GM19372 (cell line): ENCODE measurements around the gene FAM241A.
A peak's percentile ranks its signal among the peaks of the same experiment; 100 is the strongest.
"Not testable (repeated sequence)": the region's sequence is repeated elsewhere in the genome, so short reads cannot be mapped to it uniquely, and the experiment has no call there.

Experiments used
- ATAC-seq: cut with Tn5 transposase; IDR thresholded peaks from one replicate; pipeline ENCODE4 v1.9.1; 2021; ENCODE audit warnings: mild to moderate bottlenecking, low read depth, moderate library complexity; ENCODE audit not compliant: unreplicated experiment

The FAM241A gene

DNA sequence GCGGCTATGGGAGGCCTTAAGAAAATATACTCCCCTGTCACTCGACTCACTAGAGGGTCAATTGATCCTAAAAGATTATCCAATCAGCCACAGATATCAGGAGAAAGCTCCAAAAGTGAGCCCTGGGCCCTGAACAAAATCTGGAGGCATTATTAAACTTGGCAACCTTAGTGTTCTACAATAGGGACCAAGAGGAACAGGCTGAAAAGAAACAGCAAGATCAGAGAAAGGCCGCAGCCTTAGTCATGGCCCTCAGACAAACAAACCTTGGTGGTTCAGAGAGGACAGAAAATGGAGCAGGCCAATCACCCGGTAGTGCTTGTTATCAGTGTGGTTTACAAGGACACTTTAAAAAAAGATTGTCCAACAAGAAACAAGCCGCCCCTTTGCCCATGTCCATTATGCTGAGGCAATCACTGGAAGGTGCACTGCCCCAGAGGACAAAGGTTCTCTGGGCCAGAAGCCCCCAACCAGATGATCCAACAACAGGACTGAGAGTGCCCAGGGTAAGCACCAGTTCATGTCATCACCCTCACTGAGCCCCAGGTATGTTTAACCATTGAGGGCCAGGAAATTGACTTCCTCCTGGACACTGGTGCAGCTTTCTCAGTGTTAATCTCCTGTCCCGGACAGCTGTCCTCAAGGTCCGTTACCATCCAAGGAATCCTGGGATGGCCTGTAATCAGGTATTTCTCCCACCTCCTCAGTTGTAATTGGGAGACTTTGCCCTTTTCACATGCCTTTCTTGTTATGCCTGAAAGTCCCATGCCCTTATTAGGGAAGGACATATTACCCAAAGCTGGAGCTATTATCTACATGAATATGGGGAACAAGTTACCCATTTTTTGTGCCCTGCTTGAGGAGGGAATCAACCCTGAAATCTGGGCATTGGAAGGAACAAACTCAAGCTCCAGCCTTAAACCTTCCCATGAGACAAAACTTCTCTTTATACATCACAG, 63.2 kb downstream of the FAM241A start:
- not testable (repeated sequence) for ATAC-seq

DNA sequence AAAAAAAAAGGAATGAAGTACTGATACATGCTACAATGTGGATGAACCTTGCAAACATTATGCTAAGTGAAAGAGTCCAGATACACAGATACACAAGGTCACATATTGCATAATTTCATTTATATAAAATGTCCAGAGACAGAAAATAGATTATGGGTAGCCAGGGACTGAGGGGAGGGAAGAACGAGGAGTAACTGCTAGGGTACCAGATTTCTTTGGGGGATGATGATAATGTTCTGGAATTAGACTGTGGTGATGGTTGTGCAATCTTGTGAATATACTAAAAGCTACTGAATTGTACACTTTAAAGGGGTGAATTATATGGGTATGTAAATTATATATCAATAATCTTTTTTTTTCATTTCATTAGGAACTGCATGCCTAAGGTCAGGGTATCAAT, 65.5 kb downstream of the FAM241A start:
- no peak for ATAC-seq

DNA sequence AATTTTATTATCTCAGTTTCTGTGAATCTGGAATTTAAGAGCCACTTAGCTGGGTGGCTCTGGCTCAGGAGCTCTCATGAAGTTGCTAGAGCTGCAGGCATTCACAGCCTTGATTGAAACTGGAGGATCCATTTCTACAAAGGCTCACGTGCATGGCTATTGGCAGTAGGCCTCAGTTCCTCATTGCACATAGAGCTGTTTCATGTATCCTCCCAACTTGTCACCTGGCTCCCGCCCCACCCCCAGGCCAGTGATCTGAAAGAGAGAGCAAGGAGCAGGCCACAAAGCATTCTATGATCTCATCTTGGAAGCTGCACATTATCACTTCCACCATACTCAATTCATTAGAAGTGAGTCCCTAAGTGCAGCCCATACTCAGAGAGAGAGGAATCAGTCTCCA, 67.8 kb downstream of the FAM241A start:
- no peak for ATAC-seq

DNA sequence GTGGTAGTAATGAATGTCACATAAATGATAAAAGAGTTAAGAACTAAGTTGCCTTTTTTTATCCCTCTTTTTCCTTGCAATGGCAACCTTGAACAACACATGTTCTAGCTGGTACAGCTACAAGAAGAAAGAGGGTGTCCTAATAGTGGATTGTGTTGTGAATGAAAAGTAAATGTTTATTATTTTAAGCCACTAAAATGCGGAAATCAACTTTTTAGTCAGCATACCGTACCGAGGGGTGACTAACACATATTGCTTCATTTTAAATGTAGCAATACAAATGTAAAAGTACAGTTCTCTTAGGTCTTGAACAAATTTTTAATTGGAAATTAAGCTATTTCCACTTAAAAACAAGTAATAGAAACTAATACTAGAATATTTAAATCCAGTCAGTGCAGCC, 68.6 kb downstream of the FAM241A start:
- ATAC-seq: no peak

DNA sequence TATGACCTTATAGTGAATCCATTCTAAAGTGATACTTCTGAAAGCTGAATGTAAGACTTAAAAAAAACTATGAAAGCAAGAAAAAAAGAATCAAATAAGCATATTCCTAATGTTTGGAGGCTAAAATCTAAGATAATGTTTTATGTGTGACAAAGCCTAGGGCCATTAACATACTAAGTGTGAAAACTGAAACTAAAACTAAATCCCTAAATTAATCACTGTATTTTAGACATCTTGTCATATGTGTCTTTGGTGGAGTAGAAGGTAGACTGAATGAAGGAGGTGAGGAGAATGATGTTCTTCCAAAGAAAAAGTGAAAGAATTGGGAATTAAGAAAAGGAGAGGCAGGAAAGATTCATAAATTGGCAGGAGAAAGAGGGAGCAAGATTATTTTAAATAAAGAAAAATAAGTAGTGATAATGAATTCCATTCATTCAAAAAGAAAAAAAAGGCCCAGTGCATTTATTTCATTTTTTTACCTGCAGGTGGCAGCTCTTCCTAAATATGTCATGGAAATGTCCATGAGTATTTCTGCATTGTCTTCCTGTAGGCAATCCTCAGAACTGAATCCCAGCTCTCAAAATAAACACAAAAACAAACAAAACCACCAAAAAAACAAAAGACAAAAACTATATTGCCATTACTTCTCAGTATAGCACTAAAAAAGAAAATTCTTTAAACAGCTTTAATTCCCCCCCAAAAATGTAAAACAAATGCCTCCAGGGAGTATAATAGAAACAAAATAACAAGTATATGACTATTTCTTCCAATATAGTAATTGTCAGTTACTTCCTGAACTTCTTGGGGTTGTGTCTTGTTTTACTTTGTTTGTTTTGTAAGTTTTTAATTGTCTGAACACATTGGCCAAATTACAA, 69.4 kb downstream of the FAM241A start:
- no peak for ATAC-seq

DNA sequence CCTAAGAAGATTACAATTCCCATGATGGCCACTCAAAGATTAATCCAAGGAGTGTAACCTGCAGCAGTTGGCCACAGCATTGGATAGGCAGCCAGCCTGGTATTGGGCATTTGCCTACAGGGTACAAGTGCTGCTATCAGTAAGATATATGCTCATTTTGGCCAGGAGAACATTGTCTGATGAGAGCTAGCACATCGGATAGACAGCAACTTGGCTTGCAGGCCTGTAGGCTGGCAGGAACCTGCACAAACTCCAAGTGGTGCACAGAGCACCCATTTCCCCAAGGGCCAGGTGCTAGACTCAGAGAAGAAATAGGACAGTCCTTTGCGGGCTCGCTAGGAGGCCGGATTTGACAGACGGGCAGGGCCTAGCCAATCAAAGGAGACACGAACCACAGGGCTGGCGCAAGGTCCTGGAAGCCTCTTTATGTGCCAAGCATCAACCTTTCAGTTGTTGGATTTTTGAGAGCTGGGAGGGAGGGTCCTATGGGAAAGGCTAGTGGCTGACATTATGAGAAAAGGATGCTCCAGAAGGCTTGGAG, 74.6 kb downstream of the FAM241A start:
- no peak for ATAC-seq

DNA sequence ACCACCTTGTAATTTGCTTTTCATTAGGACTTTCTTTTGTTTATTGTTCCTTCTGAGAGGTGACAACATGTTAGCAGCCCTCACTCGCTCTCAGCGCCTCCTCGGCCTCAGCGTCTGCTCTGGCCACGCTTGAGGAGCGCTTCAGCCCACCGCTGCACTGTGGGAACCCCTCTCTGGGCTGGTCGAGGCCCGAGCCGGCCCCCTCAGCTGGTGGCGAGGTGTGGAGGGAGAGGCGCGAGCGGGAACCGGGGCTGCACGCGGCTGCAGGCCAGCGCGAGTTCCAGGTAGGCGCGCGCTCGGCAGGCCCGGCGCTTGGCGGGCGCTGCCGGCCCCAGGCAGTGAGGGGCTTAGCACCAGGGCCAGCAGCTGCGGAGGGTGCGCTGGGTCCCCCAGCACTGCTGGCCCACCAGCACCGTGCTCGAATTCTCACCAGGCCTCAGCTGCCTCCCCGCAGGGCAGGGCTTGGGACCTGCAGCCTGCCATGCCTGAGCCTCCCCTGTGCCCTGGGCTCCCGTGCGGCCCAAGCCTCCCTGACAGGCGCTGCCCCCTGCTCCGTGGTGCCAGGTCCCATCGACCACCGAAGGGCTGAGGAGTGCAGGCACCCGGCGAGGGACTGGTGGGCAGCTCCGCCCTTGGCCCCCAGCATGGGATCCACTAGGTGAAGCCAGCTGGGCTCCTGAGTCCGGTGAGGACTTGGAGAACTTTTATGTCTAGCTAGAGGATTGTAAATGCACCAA, 77.1 kb downstream of the FAM241A start:
- ATAC-seq: no peak

DNA sequence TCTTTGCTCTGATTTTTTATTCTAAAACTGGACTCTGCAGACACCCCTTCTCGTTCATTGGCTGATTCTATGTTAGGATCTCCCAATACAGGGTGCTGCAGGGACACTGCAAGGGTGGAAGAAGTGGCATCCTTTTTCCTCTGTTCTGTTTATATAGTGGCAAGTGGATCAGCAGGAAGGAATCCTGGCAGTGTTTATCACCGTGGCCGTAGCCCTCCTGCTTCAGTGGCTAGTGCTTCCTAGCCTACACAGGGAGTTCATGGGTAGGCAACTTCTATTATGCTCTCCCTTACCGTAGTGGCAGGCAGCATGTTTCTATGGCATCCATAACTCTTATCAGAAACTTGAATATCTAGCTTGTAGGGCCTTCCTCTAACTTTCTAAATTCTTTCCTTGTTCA, 79.9 kb downstream of the FAM241A start:
- no peak for ATAC-seq

DNA sequence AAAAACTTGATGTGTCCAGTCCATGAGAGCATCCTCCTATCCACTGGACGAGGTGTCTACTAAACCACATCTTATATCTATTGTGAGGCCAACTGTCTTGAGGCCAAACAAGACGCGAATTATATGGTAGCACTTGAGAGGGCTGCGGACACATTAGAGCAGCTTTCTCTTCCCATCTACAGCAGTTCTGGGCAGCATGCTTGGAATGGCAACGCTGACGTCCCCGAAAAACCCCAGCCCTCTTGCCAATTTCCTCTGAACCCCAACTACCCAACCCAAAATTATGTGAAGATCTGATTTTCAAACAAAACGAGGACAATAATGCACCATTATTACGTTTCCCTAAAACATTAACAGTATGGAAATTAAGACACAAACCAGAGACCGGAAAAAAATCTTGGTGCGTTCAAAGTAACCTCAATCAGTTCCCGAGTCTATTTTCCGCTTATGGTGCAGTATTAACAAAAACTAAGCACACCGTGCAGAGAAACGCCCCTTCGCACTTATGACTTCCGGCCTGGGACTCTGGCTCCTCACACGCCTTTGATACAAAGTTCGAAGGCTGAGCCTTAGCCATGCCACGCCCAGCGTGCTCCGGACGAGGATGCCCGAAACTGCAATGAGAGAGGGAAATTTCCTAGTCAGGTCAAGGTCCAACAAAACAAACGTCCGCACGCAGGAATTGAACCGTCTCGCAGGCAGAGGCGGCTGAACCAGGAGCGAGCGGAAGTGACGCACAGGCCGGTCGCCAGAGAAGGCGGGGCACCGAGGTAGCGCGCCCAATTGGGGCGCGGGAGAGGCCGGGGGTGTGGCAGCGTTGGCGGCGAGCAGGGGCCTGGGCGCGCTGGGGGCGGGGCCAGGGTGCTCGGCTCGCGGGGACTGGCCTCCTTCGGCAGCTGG, 85.9 kb downstream of the FAM241A start:
- peak; percentile 80 for ATAC-seq

DNA sequence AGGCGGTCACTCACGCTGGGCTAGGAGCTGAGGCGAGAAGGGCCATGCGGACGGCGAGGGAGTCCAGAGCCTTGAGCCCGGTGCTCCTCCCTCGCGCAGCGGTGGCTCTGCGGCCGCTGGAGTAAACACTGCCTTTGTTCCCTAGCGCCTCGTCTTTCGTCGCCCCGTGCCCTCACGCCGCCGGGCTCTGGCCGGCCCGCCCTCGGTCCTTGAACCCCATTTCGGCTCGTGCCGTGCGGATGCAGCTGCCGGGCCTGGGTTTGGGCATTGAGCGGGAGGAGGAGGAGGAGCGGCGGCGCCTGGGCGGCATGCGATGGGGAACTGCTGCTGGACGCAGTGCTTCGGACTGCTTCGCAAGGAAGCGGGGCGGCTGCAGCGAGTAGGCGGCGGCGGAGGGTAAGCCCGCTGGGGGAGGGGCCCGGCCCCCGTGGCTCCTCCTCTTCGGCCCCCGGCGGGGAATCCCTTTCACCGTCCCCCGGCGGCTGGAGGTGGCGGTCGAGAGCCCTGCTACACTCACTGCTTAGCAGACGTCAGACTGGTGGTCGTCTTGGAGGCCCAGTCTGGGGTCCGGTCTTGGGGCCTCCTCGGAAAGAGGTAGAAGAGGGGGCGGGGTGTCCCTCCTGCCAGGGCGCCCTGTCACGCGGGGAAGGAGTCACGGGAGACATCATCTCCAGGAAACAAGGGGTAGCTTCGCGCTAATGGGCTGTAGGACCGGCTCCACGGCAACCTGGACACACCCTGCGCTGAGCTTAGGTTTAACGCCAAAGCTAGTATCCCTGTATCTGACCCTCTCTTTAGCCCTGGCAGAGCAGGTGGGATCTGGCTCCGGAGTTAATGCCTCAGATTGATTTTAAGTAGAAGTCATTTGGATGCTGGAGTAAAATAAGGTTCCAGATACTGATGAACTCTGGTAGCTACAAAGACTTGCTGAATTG, 86.8 kb downstream of the FAM241A start, which contains the start of gene AP1AR:
Gene AP1AR, plus strand, starts transcription at position 9 of the 935 bp plus-strand sequence. Its CDS starts 305 bp downstream, at position 314.
- ATAC-seq: peak; percentile 54

DNA sequence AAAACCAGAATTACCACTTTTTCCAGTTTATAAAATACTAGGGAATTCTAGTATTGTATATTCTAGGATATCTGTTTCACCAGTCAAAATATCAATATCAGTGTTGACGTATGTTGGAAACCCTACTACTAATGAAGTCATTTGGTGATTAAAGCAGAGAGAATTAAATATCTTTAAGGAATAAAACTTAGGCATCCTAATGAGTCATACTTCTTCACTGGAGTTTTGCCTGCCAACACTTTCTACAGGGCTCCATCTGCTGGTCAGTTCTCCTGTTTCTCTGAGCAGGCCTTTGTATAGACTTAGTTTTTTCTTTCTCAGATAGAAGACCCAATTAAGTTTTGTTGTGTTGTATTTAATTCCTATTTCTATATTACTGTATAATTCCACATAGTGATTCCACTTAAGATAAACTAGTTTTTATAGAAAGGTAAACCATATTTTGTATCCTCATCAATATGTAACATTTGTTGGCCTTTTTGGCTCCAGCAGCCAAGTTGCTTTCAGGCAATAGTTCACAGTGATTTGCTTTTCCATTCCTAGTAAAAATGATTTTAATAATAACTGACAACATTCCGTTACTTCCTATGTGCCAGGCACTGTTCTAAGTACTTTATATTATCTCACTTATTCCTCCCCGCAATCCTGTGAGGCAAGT, 89.8 kb downstream of the FAM241A start:
- no peak for ATAC-seq

DNA sequence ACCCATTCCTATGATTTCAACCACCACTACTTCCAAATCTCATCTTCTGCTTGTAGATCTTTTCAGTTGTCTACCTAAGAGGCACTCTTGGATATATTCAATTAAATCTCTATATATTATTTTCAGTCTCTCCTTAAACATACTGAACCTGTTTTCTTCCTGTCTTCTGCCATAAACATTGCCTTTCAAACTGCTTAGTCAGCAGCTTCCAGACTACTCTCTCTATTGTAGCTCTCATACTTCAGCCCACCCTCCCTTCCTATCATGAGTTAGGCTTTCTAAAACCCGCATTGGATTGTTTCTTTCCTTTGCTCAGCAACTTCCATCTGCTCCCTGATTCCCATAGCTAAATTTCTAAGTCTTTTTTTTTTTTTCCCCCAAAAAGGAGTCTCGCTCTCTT, 90.8 kb downstream of the FAM241A start:
- ATAC-seq: no peak

DNA sequence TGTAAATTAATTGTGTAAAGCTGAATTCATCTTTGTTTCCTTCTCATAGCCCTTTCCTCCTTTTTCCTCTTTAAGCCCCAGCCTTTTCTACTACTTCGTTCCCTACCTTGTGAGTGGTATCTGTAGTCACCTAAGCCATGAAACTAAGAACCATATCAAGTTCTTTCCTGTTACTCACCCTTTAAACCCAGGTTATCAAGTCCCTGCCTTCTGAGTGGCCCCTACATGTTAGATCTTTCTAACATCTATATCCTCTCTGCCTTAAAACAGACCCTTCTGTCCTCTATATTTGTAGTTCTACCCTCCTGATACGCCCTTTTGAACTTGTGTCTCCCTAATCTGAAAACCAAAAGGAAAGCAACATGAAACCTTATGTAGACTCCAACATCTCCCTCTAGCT, 93.6 kb downstream of the FAM241A start:
- ATAC-seq: no peak
